GM06990 (cell line): Measurements from ENCODE around the gene SLC29A1.
"Not testable (repeated sequence)": the region's sequence is repeated elsewhere in the genome, so short reads cannot be mapped to it uniquely, and the experiment has no call there.

ENCODE experiments used
- DNase-seq: peaks from one replicate; pipeline ENCODE4 v3.0.0-alpha.2; 2011; ENCODE audit not compliant: insufficient read length; ENCODE audit errors: extremely low read depth
- H3K27me3 ChIP-seq: replicated peaks from 2 replicates; pipeline ENCODE4 v1.6.0; 2011; ENCODE audit warnings: low read length; ENCODE audit not compliant: control insufficient read depth, insufficient read depth
- H3K36me3 ChIP-seq: 2 replicates; pipeline ENCODE4 v1.5.1; 2011; ENCODE audit warnings: low read length; ENCODE audit not compliant: control insufficient read depth, insufficient read depth
- H3K4me3 ChIP-seq: replicated peaks from 2 replicates; pipeline ENCODE4 v1.5.1; 2011; ENCODE audit warnings: low read depth, mild to moderate bottlenecking, control low read depth, low read length
- CTCF ChIP-seq: IDR thresholded peaks from 2 replicates; pipeline ENCODE4 v1.5.1; 2011; ENCODE audit warnings: low read length, control low read depth, mild to moderate bottlenecking, inconsistent platforms; ENCODE audit not compliant: insufficient read depth, poor library complexity, severe bottlenecking

SLC29A1 gene

GRCh38 chr6:44183783-44184182 lies 39.6 kb upstream of the SLC29A1 start:
- no peak overlapping the region for H3K4me3 ChIP-seq
- DNase-seq, result no peak

GRCh38 chr6:44185356-44185755 lies 38.0 kb upstream of the SLC29A1 start:
- not testable (repeated sequence) for DNase-seq, H3K4me3 ChIP-seq, H3K36me3 ChIP-seq, H3K27me3 ChIP-seq

More at GRCh38 chr6:44183783-44184182, 39.6 kb upstream of the SLC29A1 start:
- Histone ChIP-seq H3K36me3 (no peaks in the 10 kb centered on the region), H3K27me3 (no peaks in the 10 kb centered on the region)
- TF ChIP-seq CTCF, result no peak

- Histone ChIP-seq H3K27me3 (no peaks in the 10 kb centered on the region), H3K4me3 (no peak overlapping the region), H3K36me3 (no peaks in the 10 kb centered on the region)
- no peak for TF ChIP-seq CTCF
- no peak for DNase-seq
Observed at GRCh38 chr6:44185953-44186634, 37.3 kb upstream of the SLC29A1 start.

GRCh38 chr6:44186635-44187025 lies 36.8 kb upstream of the SLC29A1 start:
- no peak for TF ChIP-seq CTCF
- Histone ChIP-seq H3K36me3 (no peaks in the 10 kb centered on the region), H3K4me3 (no peak overlapping the region), H3K27me3 (no peaks in the 10 kb centered on the region)
- no peak for DNase-seq

- no peaks in the 10 kb centered on the region for H3K36me3 ChIP-seq
- no peak for DNase-seq
- H3K4me3 ChIP-seq, result no peak overlapping the region
- no peak for TF ChIP-seq CTCF
- no peaks in the 10 kb centered on the region for H3K27me3 ChIP-seq
Observed at GRCh38 chr6:44188819-44189218, 34.6 kb upstream of the SLC29A1 start.

- Histone ChIP-seq H3K27me3 (no peaks in the 10 kb centered on the region), H3K36me3 (no peaks in the 10 kb centered on the region), H3K4me3 (no peak overlapping the region)
- DNase-seq, result no peak
- no peak for TF ChIP-seq CTCF
Observed at GRCh38 chr6:44189257-44189656, 34.1 kb upstream of the SLC29A1 start.
